ENCODE measurements around the gene ANO3. TPM values are rescaled to one million over a fixed set of nuclear protein-coding genes. Genes with fewer than 3 reads are reported as not detected.
"Not testable (repeated sequence)": the region's sequence is repeated elsewhere in the genome, so short reads cannot be mapped to it uniquely, and the experiment has no call there.

The ANO3 gene
- total RNA-seq, 4 donors from 2014 or later, result 0.08 to 0.27 TPM; not detected in 2

GRCh38 chr11:26287067-26287518 is 44.8 kb upstream of the ANO3 start:
- no peak overlapping the region for H3K27ac ChIP-seq
- H3K9me3 ChIP-seq, result no peaks in the 10 kb centered on the region
- no peaks in the 10 kb centered on the region for H3K36me3 ChIP-seq
- WGBS, 2 donors (ENCODE audit: low coverage in 1 of 2), result 54 to 74% methylated on average over 4 to 5 of the region's 5 CpGs
- no peak overlapping the region for H3K4me3 ChIP-seq
- no peaks in the 10 kb centered on the region for H3K4me1 ChIP-seq
- TF ChIP-seq EP300 (IDR thresholded peaks at IDR 0.05) (no peak), POLR2A (IDR thresholded peaks at IDR 0.05) (no peak)
- no peaks in the 10 kb centered on the region for H3K27me3 ChIP-seq
- ATAC-seq, result no peak

DNA sequence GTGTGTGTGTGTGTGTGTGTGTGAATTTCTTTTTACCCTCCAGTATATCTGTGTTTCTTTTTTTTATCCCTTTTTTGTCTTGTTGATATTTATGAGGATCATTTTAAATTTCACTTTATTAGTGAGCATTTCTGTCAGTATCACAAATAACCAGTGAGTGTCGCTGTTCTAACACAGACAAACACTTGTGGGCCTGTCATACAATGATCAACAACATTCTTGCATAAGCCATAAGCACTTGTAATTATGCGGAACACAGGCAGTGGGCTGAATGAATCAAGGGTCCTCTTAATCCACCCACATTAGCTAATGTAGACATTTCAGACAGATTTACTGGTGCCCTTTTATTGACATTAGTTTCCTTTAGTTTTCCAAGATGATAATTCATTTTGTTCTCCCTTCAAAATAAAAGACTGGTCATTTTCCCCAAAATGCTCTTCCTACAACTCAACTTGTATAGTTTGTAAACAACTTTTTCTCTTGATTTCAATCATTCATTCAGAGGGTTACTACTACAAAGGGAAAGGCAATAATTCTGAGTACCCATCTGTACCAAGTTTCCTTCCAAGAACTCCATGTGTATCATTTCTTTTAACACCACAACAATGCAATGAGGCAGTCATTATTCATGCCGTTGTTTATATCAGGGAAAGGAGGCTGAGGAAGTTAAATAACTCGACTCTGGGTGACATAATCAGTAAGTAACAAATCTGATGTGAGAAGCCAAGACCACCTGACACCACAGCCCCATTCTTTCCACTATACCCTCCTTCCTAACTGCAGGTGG is 34.5 kb upstream of the ANO3 start:
- peaks cover 0 to 13% (median 6%) of the 10 kb centered on the region in 3 donors for H3K4me1 ChIP-seq
- H3K27ac ChIP-seq, result peak overlapping the region in 1 of 4 donors; percentile 23
- peak; percentile 68 for ATAC-seq

GRCh38 chr11:26316372-26316771 is 15.6 kb upstream of the ANO3 start:
- not testable (repeated sequence) for H3K27me3 ChIP-seq, H3K4me3 ChIP-seq, H3K9me3 ChIP-seq, ATAC-seq, H3K4me1 ChIP-seq, H3K36me3 ChIP-seq, H3K27ac ChIP-seq
- 54 to 79% methylated on average over 5 of the region's 5 CpGs for WGBS, 2 donors (ENCODE audit: low coverage in 1 of 2)

More for the DNA sequence above, 34.5 kb upstream of the ANO3 start:
- WGBS, 2 donors (ENCODE audit: low coverage in 1 of 2), result 7 to 13% methylated on average over 4 of the region's 4 CpGs
- no peaks in the 10 kb centered on the region for H3K9me3 ChIP-seq
- H3K27me3 ChIP-seq, result no peaks in the 10 kb centered on the region
- no peaks in the 10 kb centered on the region for H3K36me3 ChIP-seq
- no peak for TF ChIP-seq POLR2AphosphoS5 (IDR thresholded peaks at IDR 0.05)
- peak; percentile 23 to 72 (median 63) for TF ChIP-seq CTCF (IDR thresholded peaks at IDR 0.05)
- TF ChIP-seq EP300 (IDR thresholded peaks at IDR 0.05), result no peak
- TF ChIP-seq POLR2A (IDR thresholded peaks at IDR 0.05), result no peak
- H3K4me3 ChIP-seq, result no peak overlapping the region

GRCh38 chr11:26319906-26320305 is 12.0 kb upstream of the ANO3 start:
- Histone ChIP-seq H3K27me3 (no peaks in the 10 kb centered on the region), H3K27ac (no peak overlapping the region), H3K36me3 (no peaks in the 10 kb centered on the region), H3K4me3 (no peak overlapping the region), H3K4me1 (no peaks in the 10 kb centered on the region), H3K9me3 (no peaks in the 10 kb centered on the region)
- WGBS, 2 donors (ENCODE audit: low coverage in 1 of 2), result 41 to 53% methylated on average over 2 of the region's 2 CpGs
- ATAC-seq, result no peak
- TF ChIP-seq EP300 (IDR thresholded peaks at IDR 0.05), result no peak
- no peak for TF ChIP-seq CTCF (IDR thresholded peaks at IDR 0.05)
- no peak for TF ChIP-seq POLR2AphosphoS5 (IDR thresholded peaks at IDR 0.05)
- TF ChIP-seq POLR2A (IDR thresholded peaks at IDR 0.05), result no peak

GRCh38 chr11:26321516-26321915 is 10.4 kb upstream of the ANO3 start:
- no peak for ATAC-seq
- Histone ChIP-seq H3K36me3 (no peaks in the 10 kb centered on the region), H3K4me1 (no peaks in the 10 kb centered on the region), H3K27me3 (no peaks in the 10 kb centered on the region), H3K27ac (no peak overlapping the region), H3K4me3 (no peak overlapping the region), H3K9me3 (no peaks in the 10 kb centered on the region)
- TF ChIP-seq EP300 (IDR thresholded peaks at IDR 0.05) (no peak), CTCF (IDR thresholded peaks at IDR 0.05) (no peak), POLR2A (IDR thresholded peaks at IDR 0.05) (no peak), POLR2AphosphoS5 (IDR thresholded peaks at IDR 0.05) (no peak)

Data from gastroesophageal sphincter (tissue), 4 donors.